ENCODE measurements around the gene CPED1. TPM values are rescaled to one million over a fixed set of nuclear protein-coding genes. Genes with fewer than 3 reads are reported as not detected.

The CPED1 gene
- total RNA-seq, 5 donors from 2014 or later (not counting 1 experiment from before 2014, with no cell fraction given): 0.73 to 1.4 (median 0.96) TPM; not detected in 2

DNA sequence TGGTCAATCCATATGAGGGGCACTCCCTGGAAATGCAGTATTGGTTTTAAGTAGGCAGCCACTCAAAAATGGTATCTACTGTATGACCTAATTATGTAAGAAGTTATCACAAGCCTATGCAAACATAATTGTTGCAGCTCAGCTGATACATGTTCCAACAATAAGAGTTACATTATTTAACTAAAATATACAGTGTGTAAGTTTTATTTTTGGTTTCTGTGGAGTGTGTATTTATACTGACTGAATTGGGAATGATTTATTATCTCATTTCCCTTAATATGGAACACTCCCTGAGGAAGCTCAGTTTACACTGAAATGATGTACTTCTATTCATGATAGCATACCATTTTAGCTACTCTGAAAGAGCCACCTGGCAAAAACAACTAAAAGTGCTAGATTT is 40.5 kb upstream of the CPED1 start:
- Mint-ChIP-seq H3K27me3 (peaks cover 12 to 14% of the 10 kb centered on the region in 2 donors), H3K27ac (no peak overlapping the region), H3K4me3 (no peak overlapping the region), H3K9me3 (no peaks in the 10 kb centered on the region), H3K4me1 (peaks cover 22 to 26% (median 24%) of the 10 kb centered on the region in 3 donors), H3K36me3 (peaks cover 4% of the 10 kb centered on the region)
- CTCF ChIA-PET: no interaction called here
- no peak for DNase-seq
- H3K27ac ChIP-seq (ENCODE audit: low read length): no peak overlapping the region
- peaks cover 0 to 2% of the 10 kb centered on the region in 2 donors for H3K36me3 ChIP-seq (ENCODE audit: control insufficient read depth in 2 of 2, extremely low read depth in 1 of 2, insufficient read depth in 1 of 2, low read length in 1 of 2)
- H3K27me3 ChIP-seq (replicated peaks in 1 of 2; ENCODE audit: control insufficient read depth in 2 of 2, extremely low read depth in 1 of 2, insufficient read depth in 2 of 2, low read length in 1 of 2): no peaks in the 10 kb centered on the region
- peaks cover 5 to 6% of the 10 kb centered on the region in 2 experiments for H3K4me1 ChIP-seq (ENCODE audit: control insufficient read depth in 1 of 2, extremely low read depth in 1 of 2, insufficient read depth in 2 of 2, low read length in 2 of 2)
- no peak for ATAC-seq (replicated peaks in 1 of 4)
- POLR2A ChIA-PET: interaction anchor here in 1 of 2 donors (1.0 kb wide), 1 partner anchor 14 kb away, joined by 3 read pairs; no protein-coding TSS in a partner anchor
- no peak overlapping the region for H3K4me3 ChIP-seq (ENCODE audit: control insufficient read depth in 1 of 2, extremely low read depth in 1 of 2, low read length in 1 of 2)
- no peaks in the 10 kb centered on the region for H3K9me3 ChIP-seq

- Mint-ChIP-seq H3K36me3 (peaks cover 6% of the 10 kb centered on the region), H3K27me3 (peaks cover 12 to 14% of the 10 kb centered on the region in 2 donors), H3K9me3 (no peaks in the 10 kb centered on the region), H3K4me1 (peaks cover 22 to 30% (median 26%) of the 10 kb centered on the region in 3 donors), H3K4me3 (peak overlapping the region; percentile 94 to 96 (median 95)), H3K27ac (peak overlapping the region in 1 of 2 donors; percentile 49)
- Histone ChIP-seq H3K4me3 (ENCODE audit: control insufficient read depth in 1 of 2, extremely low read depth in 1 of 2, low read length in 1 of 2) (peak overlapping the region; percentile 80 to 84), H3K27ac (ENCODE audit: low read length) (no peak overlapping the region), H3K36me3 (ENCODE audit: control insufficient read depth in 2 of 2, extremely low read depth in 1 of 2, insufficient read depth in 1 of 2, low read length in 1 of 2) (peaks cover 0 to 16% of the 10 kb centered on the region in 2 donors), H3K9me3 (no peaks in the 10 kb centered on the region), H3K27me3 (replicated peaks in 1 of 2; ENCODE audit: control insufficient read depth in 2 of 2, extremely low read depth in 1 of 2, insufficient read depth in 2 of 2, low read length in 1 of 2) (no peaks in the 10 kb centered on the region), H3K4me1 (ENCODE audit: control insufficient read depth in 1 of 2, extremely low read depth in 1 of 2, insufficient read depth in 2 of 2, low read length in 2 of 2) (peaks cover 5 to 6% of the 10 kb centered on the region in 2 experiments)
- ChIA-PET CTCF (no interaction called here), POLR2A (no interaction called here)
- DNase-seq (no peak), ATAC-seq (replicated peaks in 1 of 4) (no peak)
- WGBS (ENCODE audit: insufficient coverage): no CpG with 5 or more reads among the region's 8 CpGs
Measured at GRCh38 chr7:120949393-120949911, 39.1 kb upstream of the CPED1 start.

- Histone ChIP-seq H3K4me1 (ENCODE audit: control insufficient read depth in 1 of 2, extremely low read depth in 1 of 2, insufficient read depth in 2 of 2, low read length in 2 of 2) (peaks cover 5 to 6% of the 10 kb centered on the region in 2 experiments), H3K4me3 (ENCODE audit: control insufficient read depth in 1 of 2, extremely low read depth in 1 of 2, low read length in 1 of 2) (peak overlapping the region; percentile 80 to 84), H3K36me3 (ENCODE audit: control insufficient read depth in 2 of 2, extremely low read depth in 1 of 2, insufficient read depth in 1 of 2, low read length in 1 of 2) (peaks cover 0 to 23% of the 10 kb centered on the region in 2 donors), H3K27me3 (replicated peaks in 1 of 2; ENCODE audit: control insufficient read depth in 2 of 2, extremely low read depth in 1 of 2, insufficient read depth in 2 of 2, low read length in 1 of 2) (no peaks in the 10 kb centered on the region), H3K9me3 (no peaks in the 10 kb centered on the region), H3K27ac (ENCODE audit: low read length) (peak overlapping the region; percentile 98)
- H3K27ac Mint-ChIP-seq: peak overlapping the region; percentile 97 to 98
- peaks cover 12 to 14% of the 10 kb centered on the region in 2 donors for H3K27me3 Mint-ChIP-seq
- POLR2A ChIA-PET: interaction anchor here (0.6 to 1.0 kb wide), 11 partner anchors 17 to 492 kb away, joined by 3 to 11 read pairs (median 4); no protein-coding TSS in a partner anchor
- ATAC-seq (replicated peaks in 1 of 4) (no peak), DNase-seq (peak in 1 of 35 experiments; percentile 13)
- CTCF ChIA-PET: interaction anchor here (0.6 to 1.2 kb wide), 6 partner anchors 30 to 1182 kb away, joined by 3 to 6 read pairs (median 3); no protein-coding TSS in a partner anchor
- WGBS (ENCODE audit: insufficient coverage): 0% methylated on average over 1 of the region's 10 CpGs
- peaks cover 22 to 32% (median 28%) of the 10 kb centered on the region in 3 donors for H3K4me1 Mint-ChIP-seq
- no peaks in the 10 kb centered on the region for H3K9me3 Mint-ChIP-seq
- peak overlapping the region; percentile 94 to 96 (median 95) for H3K4me3 Mint-ChIP-seq
- H3K36me3 Mint-ChIP-seq: peaks cover 9% of the 10 kb centered on the region
Measured at GRCh38 chr7:120949998-120950538, 38.4 kb upstream of the CPED1 start.

GRCh38 chr7:120950539-120951308 is 37.8 kb upstream of the CPED1 start, which contains the start of gene ING3:
Gene ING3, plus strand, starts transcription at chr7:120950777. Its CDS starts 120 bp downstream, at chr7:120950897.
- Mint-ChIP-seq H3K27me3 (peaks cover 12 to 14% of the 10 kb centered on the region in 2 donors), H3K9me3 (no peaks in the 10 kb centered on the region), H3K27ac (peak within 1 kb of the TSS; percentile 97 to 98), H3K4me3 (peak within 1 kb of the TSS; percentile 94 to 96 (median 95)), H3K36me3 (peaks cover 13% of the 10 kb centered on the region), H3K4me1 (peaks cover 22 to 35% (median 30%) of the 10 kb centered on the region in 3 donors)
- no peaks in the 10 kb centered on the region for H3K27me3 ChIP-seq (replicated peaks in 1 of 2; ENCODE audit: control insufficient read depth in 2 of 2, extremely low read depth in 1 of 2, insufficient read depth in 2 of 2, low read length in 1 of 2)
- DNase-seq: peak; percentile 94 to 100 (median 97)
- H3K27ac ChIP-seq (ENCODE audit: low read length): peak within 1 kb of the TSS; percentile 98
- H3K4me1 ChIP-seq (ENCODE audit: control insufficient read depth in 1 of 2, extremely low read depth in 1 of 2, insufficient read depth in 2 of 2, low read length in 2 of 2): peaks cover 5 to 6% of the 10 kb centered on the region in 2 experiments
- peaks cover 0 to 28% of the 10 kb centered on the region in 2 donors for H3K36me3 ChIP-seq (ENCODE audit: control insufficient read depth in 2 of 2, extremely low read depth in 1 of 2, insufficient read depth in 1 of 2, low read length in 1 of 2)
- ChIA-PET POLR2A (interaction anchor here (0.5 to 1.0 kb wide), 16 partner anchors 12 to 492 kb away, joined by 3 to 11 read pairs (median 4); no protein-coding TSS in a partner anchor), CTCF (interaction anchor here (0.6 to 1.5 kb wide), 8 partner anchors 29 to 1181 kb away, joined by 3 to 6 read pairs (median 3); no protein-coding TSS in a partner anchor)
- ATAC-seq (replicated peaks in 1 of 4): peak; percentile 88 to 94 (median 92)
- peak within 1 kb of the TSS; percentile 80 to 84 for H3K4me3 ChIP-seq (ENCODE audit: control insufficient read depth in 1 of 2, extremely low read depth in 1 of 2, low read length in 1 of 2)
- WGBS (ENCODE audit: insufficient coverage): under 1% methylated on average over 68 of the region's 71 CpGs
- no peaks in the 10 kb centered on the region for H3K9me3 ChIP-seq

DNA sequence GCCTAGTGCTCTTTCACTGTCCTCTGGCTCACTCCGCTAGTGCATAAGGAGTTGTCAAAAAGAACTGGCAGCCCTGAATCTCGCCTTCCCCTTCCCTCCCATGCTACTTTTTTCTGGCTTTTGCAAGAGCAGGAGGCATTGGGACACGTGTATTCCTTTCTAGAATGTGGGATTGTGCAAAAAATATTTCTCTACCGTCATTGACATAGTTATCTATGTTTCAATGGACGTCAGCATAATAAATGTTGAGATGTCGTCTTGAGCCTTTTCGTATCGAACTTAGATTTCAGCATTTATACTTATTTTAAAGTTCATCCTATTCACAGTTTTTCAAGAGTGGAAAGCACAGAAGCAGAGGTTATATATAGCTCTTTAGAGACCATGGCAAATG is 37.2 kb upstream of the CPED1 start:
- peak overlapping the region; percentile 97 to 98 for H3K27ac Mint-ChIP-seq
- DNase-seq (no peak), ATAC-seq (replicated peaks in 1 of 4) (no peak)
- WGBS (ENCODE audit: insufficient coverage): 0% methylated on average over 1 of the region's 8 CpGs
- H3K4me3 Mint-ChIP-seq: peak overlapping the region; percentile 94 to 96 (median 95)
- Histone ChIP-seq H3K4me3 (ENCODE audit: control insufficient read depth in 1 of 2, extremely low read depth in 1 of 2, low read length in 1 of 2) (peak overlapping the region; percentile 80 to 84), H3K4me1 (ENCODE audit: control insufficient read depth in 1 of 2, extremely low read depth in 1 of 2, insufficient read depth in 2 of 2, low read length in 2 of 2) (peaks cover 5 to 6% of the 10 kb centered on the region in 2 experiments), H3K36me3 (ENCODE audit: control insufficient read depth in 2 of 2, extremely low read depth in 1 of 2, insufficient read depth in 1 of 2, low read length in 1 of 2) (peaks cover 0 to 28% of the 10 kb centered on the region in 2 donors), H3K27me3 (replicated peaks in 1 of 2; ENCODE audit: control insufficient read depth in 2 of 2, extremely low read depth in 1 of 2, insufficient read depth in 2 of 2, low read length in 1 of 2) (no peaks in the 10 kb centered on the region), H3K27ac (ENCODE audit: low read length) (peak overlapping the region; percentile 98), H3K9me3 (no peaks in the 10 kb centered on the region)
- H3K9me3 Mint-ChIP-seq: no peaks in the 10 kb centered on the region
- ChIA-PET POLR2A (interaction anchor here in 1 of 2 donors (0.6 to 0.8 kb wide), 3 partner anchors 8 to 24 kb away, joined by 3 to 5 read pairs (median 5); no protein-coding TSS in a partner anchor), CTCF (interaction anchor here in 1 of 2 donors (1.2 to 1.5 kb wide), 2 partner anchors 36 to 157 kb away, joined by 3 to 4 read pairs; no protein-coding TSS in a partner anchor)
- H3K36me3 Mint-ChIP-seq: peaks cover 19% of the 10 kb centered on the region
- peaks cover 22 to 37% (median 33%) of the 10 kb centered on the region in 3 donors for H3K4me1 Mint-ChIP-seq
- H3K27me3 Mint-ChIP-seq: peaks cover 8 to 12% of the 10 kb centered on the region in 2 donors
